BE2C (cell line): Measurements from ENCODE around the gene USP34.

Experiments
- DNase-seq: peaks from one replicate; pipeline ENCODE4 v3.0.0-alpha.2; 2020
- H3K27me3 ChIP-seq: fragments of 250-450 bp; sonication (Bioruptor Pico); 2 replicates; pipeline ENCODE4 v1.5.1; 2020; ENCODE audit warnings: mild to moderate bottlenecking
- H3K36me3 ChIP-seq: fragments of 250-450 bp; sonication (Bioruptor Pico); 2 replicates; pipeline ENCODE4 v1.5.1; 2020; ENCODE audit warnings: mild to moderate bottlenecking
- H3K4me1 ChIP-seq: fragments of 250-450 bp; sonication (Bioruptor Pico); 2 replicates; pipeline ENCODE4 v1.5.1; 2020
- H3K4me3 ChIP-seq: 2 replicates; pipeline ENCODE4 v1.5.1; 2011; ENCODE audit warnings: low read depth, low read length
- H3K9me3 ChIP-seq: fragments of 250-450 bp; sonication (Bioruptor Pico); 2 replicates; pipeline ENCODE4 v1.5.1; 2020
- TF ChIP-seq, protein P1 (sequence below): IDR thresholded peaks from 2 replicates; pipeline ENCODE4 v1.5.1; 2012; ENCODE audit warnings: mild to moderate bottlenecking, low read depth, low read length

Gene USP34

DNA sequence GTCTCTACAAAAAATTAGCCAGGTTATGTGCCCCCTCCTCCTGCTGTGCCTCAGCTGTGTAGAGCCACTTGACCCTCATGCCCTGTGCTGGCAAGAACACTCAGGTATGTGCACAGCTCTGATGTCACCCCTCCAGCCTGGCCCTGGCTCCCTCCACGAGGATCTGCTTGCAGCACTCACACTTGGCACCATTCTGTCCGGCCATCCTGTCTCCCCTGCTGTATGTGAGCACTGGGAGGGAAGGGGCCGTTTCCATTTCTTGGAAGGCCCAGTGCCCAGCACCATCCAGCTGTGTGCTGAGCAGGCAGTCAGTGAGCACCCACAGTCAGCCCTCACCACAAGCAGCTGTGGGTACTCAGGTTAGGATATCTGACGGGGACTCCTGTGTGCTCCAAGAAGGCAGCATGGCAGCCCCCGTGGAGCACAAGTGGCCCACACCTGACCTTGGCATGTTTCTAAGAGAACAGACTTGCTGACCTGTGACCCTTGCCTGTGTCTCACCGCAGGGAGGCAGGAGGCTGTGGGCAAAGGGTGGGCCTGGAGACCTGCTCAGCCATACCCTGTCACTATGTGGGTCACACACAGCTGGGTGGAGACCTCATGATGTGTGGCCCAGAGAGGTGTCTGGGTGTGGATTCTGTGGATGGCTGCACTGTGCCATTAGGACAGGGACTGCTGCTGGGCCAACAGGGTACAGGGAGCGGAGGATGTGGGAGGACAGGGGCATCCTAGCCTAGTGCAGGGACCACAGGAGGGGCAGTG lies 31.5 kb downstream of the USP34 start:
- H3K27me3 ChIP-seq = no peaks in the 10 kb centered on the region
- H3K4me1 ChIP-seq = no peaks in the 10 kb centered on the region
- no peak overlapping the region for H3K4me3 ChIP-seq
- no peaks in the 10 kb centered on the region for H3K36me3 ChIP-seq
- DNase-seq = no peak
- H3K9me3 ChIP-seq = no peaks in the 10 kb centered on the region
- TF ChIP-seq, protein P1, sequence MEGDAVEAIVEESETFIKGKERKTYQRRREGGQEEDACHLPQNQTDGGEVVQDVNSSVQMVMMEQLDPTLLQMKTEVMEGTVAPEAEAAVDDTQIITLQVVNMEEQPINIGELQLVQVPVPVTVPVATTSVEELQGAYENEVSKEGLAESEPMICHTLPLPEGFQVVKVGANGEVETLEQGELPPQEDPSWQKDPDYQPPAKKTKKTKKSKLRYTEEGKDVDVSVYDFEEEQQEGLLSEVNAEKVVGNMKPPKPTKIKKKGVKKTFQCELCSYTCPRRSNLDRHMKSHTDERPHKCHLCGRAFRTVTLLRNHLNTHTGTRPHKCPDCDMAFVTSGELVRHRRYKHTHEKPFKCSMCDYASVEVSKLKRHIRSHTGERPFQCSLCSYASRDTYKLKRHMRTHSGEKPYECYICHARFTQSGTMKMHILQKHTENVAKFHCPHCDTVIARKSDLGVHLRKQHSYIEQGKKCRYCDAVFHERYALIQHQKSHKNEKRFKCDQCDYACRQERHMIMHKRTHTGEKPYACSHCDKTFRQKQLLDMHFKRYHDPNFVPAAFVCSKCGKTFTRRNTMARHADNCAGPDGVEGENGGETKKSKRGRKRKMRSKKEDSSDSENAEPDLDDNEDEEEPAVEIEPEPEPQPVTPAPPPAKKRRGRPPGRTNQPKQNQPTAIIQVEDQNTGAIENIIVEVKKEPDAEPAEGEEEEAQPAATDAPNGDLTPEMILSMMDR = no peak

DNA sequence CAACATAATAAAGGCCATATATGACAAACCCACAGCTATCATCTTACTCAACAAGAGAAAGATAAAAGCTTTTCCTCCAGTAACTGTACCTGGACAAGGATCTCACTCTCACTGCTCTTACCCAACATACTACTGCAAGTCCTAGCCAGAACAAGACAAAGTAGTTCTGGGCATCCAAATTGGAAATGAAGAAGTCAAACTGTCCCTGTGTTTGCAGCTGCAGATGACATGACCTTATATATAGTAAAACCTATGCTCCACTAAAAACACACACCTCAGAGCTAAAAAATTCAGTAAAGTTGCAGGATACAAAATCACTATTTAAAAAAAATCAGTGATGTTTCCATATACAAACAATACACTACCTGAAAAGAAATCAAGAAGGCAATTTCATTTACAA lies 32.2 kb downstream of the USP34 start:
- Histone ChIP-seq H3K4me3 (no peak overlapping the region), H3K27me3 (no peaks in the 10 kb centered on the region), H3K36me3 (no peaks in the 10 kb centered on the region), H3K9me3 (no peaks in the 10 kb centered on the region), H3K4me1 (no peaks in the 10 kb centered on the region)
- DNase-seq = no peak
- TF ChIP-seq, protein P1 = no peak

DNA sequence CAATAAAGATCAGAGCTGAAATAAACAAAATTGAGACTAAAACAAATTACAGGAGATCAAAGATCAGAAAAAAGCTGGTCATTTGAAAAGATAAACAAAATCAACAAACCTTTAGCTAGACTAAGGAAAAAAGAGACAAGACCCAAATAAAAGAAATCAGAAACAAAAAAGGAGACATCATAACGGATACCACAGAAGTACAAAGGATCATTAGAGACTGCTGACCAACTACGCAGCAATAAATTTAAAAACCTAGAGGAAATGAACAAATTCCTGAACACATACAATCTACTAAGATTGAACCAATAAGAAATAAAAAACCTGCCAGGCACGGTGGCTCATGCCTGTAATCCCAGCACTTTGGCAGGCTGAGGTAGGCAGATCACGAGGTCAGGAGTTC lies 33.7 kb downstream of the USP34 start:
- H3K4me3 ChIP-seq = no peak overlapping the region
- no peaks in the 10 kb centered on the region for H3K9me3 ChIP-seq
- no peaks in the 10 kb centered on the region for H3K36me3 ChIP-seq
- no peaks in the 10 kb centered on the region for H3K27me3 ChIP-seq
- TF ChIP-seq, protein P1 = no peak
- H3K4me1 ChIP-seq = no peaks in the 10 kb centered on the region
- no peak for DNase-seq

DNA sequence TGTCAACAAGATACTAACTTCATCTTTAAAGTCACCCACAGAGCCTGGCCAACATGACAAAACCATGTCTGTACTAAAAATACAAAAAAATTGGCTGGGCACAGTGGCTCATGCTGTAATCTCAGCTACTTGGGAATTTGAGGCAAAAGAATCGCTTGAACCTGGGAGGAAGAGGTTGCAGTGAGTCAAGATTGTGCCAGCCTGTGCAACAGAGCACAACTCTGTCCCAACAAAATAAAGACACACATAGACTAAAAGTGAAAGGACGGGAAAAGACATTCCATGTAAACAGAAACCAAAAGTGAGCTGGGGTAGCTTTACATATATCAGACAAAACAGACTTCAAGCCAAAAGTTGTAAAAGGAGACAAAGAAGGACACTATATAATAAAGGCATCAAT lies 34.8 kb downstream of the USP34 start:
- H3K4me1 ChIP-seq = no peaks in the 10 kb centered on the region
- no peaks in the 10 kb centered on the region for H3K36me3 ChIP-seq
- TF ChIP-seq, protein P1 = no peak
- H3K27me3 ChIP-seq = no peaks in the 10 kb centered on the region
- no peak for DNase-seq
- H3K4me3 ChIP-seq = no peak overlapping the region
- no peaks in the 10 kb centered on the region for H3K9me3 ChIP-seq

DNA sequence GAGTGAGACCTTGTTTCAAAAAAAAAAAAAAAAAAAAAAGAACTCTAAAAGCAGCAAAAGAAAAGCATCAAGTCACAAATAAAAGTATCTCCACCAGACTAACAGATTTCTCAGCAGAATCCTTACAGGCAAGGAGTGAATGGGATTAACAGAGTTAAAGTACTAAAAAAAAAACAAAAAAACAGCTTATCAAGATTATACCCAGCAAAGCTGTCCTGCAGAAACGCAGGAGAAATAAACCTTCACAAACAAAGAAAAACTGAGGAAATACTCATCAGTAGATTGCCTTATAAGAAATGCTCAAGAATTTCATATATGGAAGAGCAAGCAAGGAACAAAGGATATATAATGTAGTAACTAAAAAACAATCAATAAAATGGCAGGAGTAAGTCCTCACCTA lies 35.6 kb downstream of the USP34 start:
- H3K4me1 ChIP-seq = no peaks in the 10 kb centered on the region
- no peak for DNase-seq
- TF ChIP-seq, protein P1 = no peak

DNA sequence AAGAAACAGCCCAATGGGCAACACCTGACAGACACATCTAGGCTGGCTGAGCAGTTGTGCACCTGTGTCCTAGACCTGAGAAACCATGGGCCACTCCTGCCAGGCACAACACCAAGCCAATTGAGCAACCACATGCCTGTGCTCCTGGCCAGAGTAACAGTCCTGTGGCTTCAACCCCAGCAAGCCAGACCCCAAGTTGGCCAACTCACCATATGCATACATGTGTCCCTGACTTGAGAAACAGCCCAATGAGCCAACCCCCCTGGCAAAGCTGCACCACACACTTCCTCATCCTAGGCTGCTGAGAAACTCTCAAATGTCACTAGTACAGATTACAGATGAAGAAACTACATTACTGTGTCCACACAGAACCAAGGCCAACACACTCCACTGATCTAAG lies 36.6 kb downstream of the USP34 start:
- Histone ChIP-seq H3K27me3 (no peaks in the 10 kb centered on the region), H3K4me3 (no peak overlapping the region), H3K36me3 (no peaks in the 10 kb centered on the region), H3K4me1 (no peaks in the 10 kb centered on the region), H3K9me3 (no peaks in the 10 kb centered on the region)
- DNase-seq = no peak
- TF ChIP-seq, protein P1 = no peak

More for the DNA sequence above, 35.6 kb downstream of the USP34 start:
- Histone ChIP-seq H3K4me3 (no peak overlapping the region), H3K36me3 (no peaks in the 10 kb centered on the region), H3K27me3 (no peaks in the 10 kb centered on the region), H3K9me3 (no peaks in the 10 kb centered on the region)
